AG04450 (cell line): Measurements from ENCODE around the gene PLOD2. TPM values are rescaled to one million over a fixed set of nuclear protein-coding genes. Genes with fewer than 3 reads are reported as not detected.

ENCODE experiments used
- CTCF ChIA-PET: fragments of 300-600, 350-600 bp; formaldehyde crosslinking; extraction: SDS; loops from one replicate; lab custom pipeline; 2022; ENCODE audit warnings: antibody characterized with exemption, inconsistent platforms; lab: Charles Lee
- POLR2A ChIA-PET: fragments of 350-600 bp; formaldehyde crosslinking; extraction: SDS; loops from one replicate; lab custom pipeline; 2021; ENCODE audit warnings: antibody characterized with exemption, inconsistent platforms; lab: Yijun Ruan, JAX
- DNase-seq: peaks from one replicate; pipeline ENCODE4 v3.0.0-alpha.2; 2011; ENCODE audit warnings: low read depth, low spot score
- H3K27ac ChIP-seq: one replicate; pipeline ENCODE4 v1.5.1; 2012; ENCODE audit warnings: low read depth, low read length, control low read depth
- H3K27me3 ChIP-seq: one replicate; pipeline ENCODE4 v1.6.0; 2012; ENCODE audit warnings: low read length; ENCODE audit not compliant: control insufficient read depth, insufficient read depth
- H3K4me3 ChIP-seq: 2 replicates; pipeline ENCODE4 v1.5.1; 2011; ENCODE audit warnings: mild to moderate bottlenecking, low read depth, low read length, control low read depth
- H3K9me3 ChIP-seq: 2 replicates; pipeline ENCODE4 v1.5.1; 2012; ENCODE audit warnings: low read length; ENCODE audit not compliant: control insufficient read depth, insufficient read depth
- CTCF ChIP-seq: IDR thresholded peaks from 2 replicates; pipeline ENCODE4 v1.5.1; 2011; ENCODE audit warnings: low read depth, low read length, control low read depth, inconsistent platforms
- polyA minus RNA-seq: library from RNA; depleted of rRNA, polyadenylated mRNA; stranded (reverse); fragments of >200 nt; gene quantifications from 2 replicates; pipeline ENCODE4 v1.2.3, GENCODE V29; 2011; rRNA and poly(A)+ RNA removed
- polyA plus RNA-seq: library from polyadenylated mRNA; depleted of rRNA; stranded (reverse); fragments of >200 nt; gene quantifications from 2 replicates; pipeline ENCODE4 v1.2.3, GENCODE V29; 2011; rRNA removed

PLOD2 gene
- polyA plus RNA-seq (63.7 and 88.9 TPM in 2 replicates), polyA minus RNA-seq (27.0 and 59.3 TPM in 2 replicates)

- ChIA-PET POLR2A (interaction anchor here (0.8 to 1.4 kb wide), 9 partner anchors 11 to 383 kb away, joined by 3 to 13 read pairs (median 5); partner anchors contain the start of gene PLSCR1), CTCF (interaction anchor here (0.6 to 7.1 kb wide), 13 partner anchors 8 to 153 kb away, joined by 3 to 62 read pairs (median 4); no protein-coding TSS in a partner anchor)
- H3K27ac ChIP-seq, result peak within 1 kb of the TSS; percentile 90
- no peaks in the 10 kb centered on the region for H3K27me3 ChIP-seq
- H3K4me3 ChIP-seq, result peak within 1 kb of the TSS; percentile 75
- H3K9me3 ChIP-seq, result no peaks in the 10 kb centered on the region
- no peak for DNase-seq
- no peak for TF ChIP-seq CTCF
Observed at GRCh38 chr3:146160964-146161662, at the start of gene PLOD2. TSS of gene PLOD2 (minus strand) at chr3:146161184. CDS start at chr3:146160989, 195 bp downstream.

- no peaks in the 10 kb centered on the region for H3K9me3 ChIP-seq
- ChIA-PET CTCF (interaction anchor here (0.9 to 2.8 kb wide), 3 partner anchors 9 to 117 kb away, joined by 3 to 10 read pairs (median 3); no protein-coding TSS in a partner anchor), POLR2A (no interaction called here)
- no peak overlapping the region for H3K4me3 ChIP-seq
- no peak overlapping the region for H3K27ac ChIP-seq
- no peak for TF ChIP-seq CTCF
- H3K27me3 ChIP-seq, result no peaks in the 10 kb centered on the region
- DNase-seq, result no peak
Observed at GRCh38 chr3:146209371-146209770, 48.4 kb upstream of the PLOD2 start.

GRCh38 chr3:146203776-146204175, 42.8 kb upstream of the PLOD2 start:
- POLR2A ChIA-PET, result no interaction called here
- Histone ChIP-seq H3K27ac (no peak overlapping the region), H3K9me3 (no peaks in the 10 kb centered on the region), H3K27me3 (no peaks in the 10 kb centered on the region), H3K4me3 (no peak overlapping the region)
- TF ChIP-seq CTCF, result no peak
- CTCF ChIA-PET, result interaction anchor here (1.2 to 3.3 kb wide), 2 partner anchors 15 to 374 kb away, joined by 4 to 19 read pairs; no protein-coding TSS in a partner anchor
- DNase-seq, result no peak

- H3K4me3 ChIP-seq, result no peak overlapping the region
- POLR2A ChIA-PET, result no interaction called here
- DNase-seq, result no peak
- H3K9me3 ChIP-seq, result no peaks in the 10 kb centered on the region
- H3K27ac ChIP-seq, result no peak overlapping the region
- H3K27me3 ChIP-seq, result no peaks in the 10 kb centered on the region
- TF ChIP-seq CTCF, result no peak
- CTCF ChIA-PET, result interaction anchor here (0.9 to 2.2 kb wide), 5 partner anchors 11 to 394 kb away, joined by 3 to 10 read pairs (median 6); no protein-coding TSS in a partner anchor
Observed at GRCh38 chr3:146200461-146201220, 39.7 kb upstream of the PLOD2 start.
